ENCODE data around the gene SSC4D.
"Not testable (repeated sequence)": the region's sequence is repeated elsewhere in the genome, so short reads cannot be mapped to it uniquely, and the experiment has no call there.

The SSC4D gene

GRCh38 chr7:76417654-76418310 is 8.3 kb upstream of the SSC4D start:
- not testable (repeated sequence) for DNase-seq

- no peak for DNase-seq
Measured at GRCh38 chr7:76412249-76412648, 2.8 kb upstream of the SSC4D start.

DNA sequence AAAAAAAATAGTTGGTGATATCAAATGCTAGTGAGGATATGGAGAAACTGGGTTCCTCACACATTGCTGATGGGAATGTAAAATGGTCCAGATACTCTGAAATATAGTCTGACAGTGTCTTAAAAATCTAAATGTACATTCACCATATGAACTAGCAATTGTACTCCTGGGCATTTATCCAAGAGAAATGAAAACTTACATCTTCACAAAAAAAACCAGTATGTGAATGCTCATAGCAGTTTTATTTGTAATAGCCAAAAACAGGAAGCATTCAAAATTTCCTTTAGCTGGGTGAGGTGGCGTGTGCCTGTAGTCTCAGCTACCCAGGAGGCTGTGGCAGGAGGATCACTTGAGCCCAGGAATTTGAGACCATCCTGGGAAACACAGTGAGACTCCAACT is 2.1 kb upstream of the SSC4D start:
- DNase-seq = no peak

DNA sequence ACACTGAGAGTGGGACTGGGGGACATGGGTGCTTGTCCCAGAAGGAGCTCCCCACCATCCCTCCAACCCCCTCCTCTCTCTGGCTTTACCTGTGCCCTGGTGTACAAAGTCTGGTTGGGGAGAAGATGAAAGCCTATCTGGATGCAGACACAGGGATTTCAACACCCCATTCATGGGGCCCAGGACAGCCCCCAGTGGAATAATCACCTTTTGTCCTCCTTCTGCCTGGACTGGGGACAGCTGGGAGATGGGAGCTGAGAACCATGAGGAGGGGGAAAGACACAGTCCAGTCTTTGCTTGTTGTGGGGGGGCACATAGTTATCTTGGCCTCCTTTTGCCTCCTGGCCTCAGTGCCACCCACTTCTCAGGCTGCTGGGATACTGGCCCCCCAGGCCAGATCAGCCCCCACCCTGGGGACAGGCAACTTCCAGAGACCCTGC is 1.4 kb downstream of the SSC4D start:
- DNase-seq = no peak

DNA sequence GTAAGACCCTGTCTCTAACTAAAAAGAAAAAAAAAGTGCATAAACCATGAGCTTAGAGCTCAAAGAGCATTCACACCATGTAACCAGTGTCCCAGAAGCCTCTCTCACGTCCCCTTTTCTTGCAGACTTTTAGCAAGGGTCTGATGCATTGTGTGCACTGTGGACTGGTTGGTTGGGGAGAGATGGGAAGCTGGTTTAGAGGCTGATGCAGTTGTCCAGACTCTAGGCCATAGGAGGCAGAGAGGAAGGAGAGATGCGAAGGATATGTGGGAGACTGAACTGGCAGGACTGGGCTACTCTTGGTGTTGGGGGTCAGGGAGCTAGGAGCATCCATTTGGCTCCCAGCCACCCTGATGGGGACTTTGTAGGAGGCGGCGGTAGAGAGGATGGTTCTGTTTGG is 1.8 kb downstream of the SSC4D start:
- DNase-seq = no peak

DNA sequence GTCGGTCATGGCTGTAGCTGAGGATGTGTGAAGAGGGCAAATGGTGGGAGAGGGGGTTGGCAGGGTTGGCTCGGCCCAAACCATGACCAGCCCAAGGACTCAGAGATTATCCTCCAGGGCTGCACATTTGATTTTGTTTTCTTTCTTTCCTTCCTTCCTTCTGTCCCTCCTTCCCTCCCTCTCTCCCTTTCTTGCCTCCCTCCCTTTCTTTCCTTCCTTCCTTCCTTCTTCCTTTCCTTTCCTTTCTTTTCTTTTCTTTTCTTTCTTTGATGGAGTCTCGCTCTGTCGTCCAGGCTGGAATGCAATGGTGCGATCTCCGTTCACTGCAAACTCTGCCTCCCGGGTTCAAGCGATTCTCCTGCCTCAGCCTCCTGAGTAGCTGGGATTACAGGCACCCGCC is 3.8 kb downstream of the SSC4D start:
- DNase-seq = no peak

DNA sequence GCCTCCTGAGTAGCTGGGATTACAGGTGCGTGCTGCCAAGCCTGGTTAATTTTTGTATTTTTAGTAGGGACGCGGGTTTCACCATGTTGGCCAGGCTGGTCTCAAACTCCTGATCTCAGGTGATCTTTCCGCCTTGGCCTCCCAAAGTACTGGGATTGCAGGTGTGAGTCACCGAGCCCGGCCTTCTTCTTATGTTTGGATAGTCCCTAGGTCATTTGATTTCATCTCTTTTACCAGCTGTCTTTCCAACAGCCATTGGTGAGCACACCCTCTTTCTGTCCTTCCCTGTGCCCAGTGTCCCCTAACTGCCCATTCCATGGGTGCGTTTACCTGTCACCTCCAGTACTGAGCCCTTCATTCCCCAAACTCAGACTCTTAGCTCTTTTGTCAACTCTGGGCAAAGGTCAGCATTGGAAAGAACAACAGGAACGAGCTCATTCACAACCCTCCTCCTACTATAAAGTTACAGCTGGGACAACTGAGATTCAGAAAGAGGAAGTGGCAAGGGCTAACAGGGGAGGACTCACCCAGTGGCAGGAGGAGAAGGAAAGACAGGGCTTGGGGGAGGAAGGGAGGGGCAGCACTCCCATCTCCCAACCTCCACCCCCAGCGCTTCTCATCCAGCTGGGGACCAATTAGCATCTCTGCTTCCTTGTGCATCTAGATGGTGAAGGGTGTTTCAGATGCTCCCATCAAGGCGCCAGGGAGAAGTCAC is 5.6 kb downstream of the SSC4D start:
- no peak for DNase-seq

DNA sequence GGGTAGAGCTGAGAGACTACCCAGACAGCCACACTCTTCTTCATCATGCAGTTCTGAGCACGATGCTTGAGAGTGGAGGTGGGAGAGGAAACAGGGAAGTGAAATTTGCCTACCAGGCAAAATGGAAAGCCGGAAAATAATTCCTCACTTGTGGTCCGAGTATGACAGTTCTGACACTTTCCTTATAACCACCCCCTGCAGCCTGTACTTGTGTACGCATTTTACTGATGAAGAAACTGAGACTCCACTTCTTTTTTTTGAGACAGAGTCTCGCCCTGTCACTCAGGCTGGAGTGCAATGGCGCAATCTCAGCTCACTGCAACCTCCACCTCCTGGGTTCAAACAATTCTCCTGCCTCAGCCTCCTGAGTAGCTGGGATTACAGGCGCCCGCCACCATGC is 6.4 kb downstream of the SSC4D start:
- not testable (repeated sequence) for DNase-seq

DNA sequence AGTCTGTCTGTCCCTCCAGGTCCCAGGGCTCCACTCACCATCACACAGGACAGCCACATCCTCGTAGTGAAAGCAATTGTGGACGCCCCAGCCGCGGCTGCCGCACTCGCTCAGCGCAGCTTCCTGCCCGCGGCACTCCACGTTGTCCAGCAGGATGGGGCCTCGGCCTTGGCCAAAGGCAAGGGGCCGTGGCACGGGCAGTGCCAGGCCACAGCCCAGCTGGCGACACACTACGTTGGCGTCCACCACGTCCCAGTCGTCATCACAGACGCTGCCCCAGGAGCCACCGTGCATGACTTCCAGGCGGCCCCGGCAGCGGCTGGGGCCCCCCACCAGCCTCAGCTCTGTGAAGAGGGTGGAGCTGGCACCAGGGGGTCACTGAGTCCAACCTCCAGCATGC is 9.2 kb downstream of the SSC4D start:
- DNase-seq = no peak

- peak; percentile 21 for DNase-seq
Measured at GRCh38 chr7:76397409-76398183, 11.9 kb downstream of the SSC4D start.

DNA sequence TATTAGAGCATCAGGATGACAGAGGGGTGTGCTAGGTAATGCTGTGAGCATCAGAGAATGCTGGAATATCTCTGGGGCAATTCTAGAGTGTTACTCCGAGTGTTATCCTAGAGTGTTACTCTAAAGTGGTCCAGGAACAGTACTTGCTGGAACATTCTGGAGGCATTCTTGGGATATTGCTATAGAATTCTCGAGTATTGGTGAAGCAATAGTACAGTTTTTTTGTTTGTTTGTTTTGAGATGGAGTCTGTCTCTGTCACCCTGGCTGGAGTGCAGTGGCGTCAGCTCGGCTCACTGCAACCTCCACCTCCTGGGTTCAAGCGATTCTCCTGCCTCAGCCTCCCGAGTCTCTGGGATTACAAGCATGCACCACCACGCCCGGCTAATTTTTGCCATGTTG is 12.6 kb downstream of the SSC4D start:
- no peak for DNase-seq

DNA sequence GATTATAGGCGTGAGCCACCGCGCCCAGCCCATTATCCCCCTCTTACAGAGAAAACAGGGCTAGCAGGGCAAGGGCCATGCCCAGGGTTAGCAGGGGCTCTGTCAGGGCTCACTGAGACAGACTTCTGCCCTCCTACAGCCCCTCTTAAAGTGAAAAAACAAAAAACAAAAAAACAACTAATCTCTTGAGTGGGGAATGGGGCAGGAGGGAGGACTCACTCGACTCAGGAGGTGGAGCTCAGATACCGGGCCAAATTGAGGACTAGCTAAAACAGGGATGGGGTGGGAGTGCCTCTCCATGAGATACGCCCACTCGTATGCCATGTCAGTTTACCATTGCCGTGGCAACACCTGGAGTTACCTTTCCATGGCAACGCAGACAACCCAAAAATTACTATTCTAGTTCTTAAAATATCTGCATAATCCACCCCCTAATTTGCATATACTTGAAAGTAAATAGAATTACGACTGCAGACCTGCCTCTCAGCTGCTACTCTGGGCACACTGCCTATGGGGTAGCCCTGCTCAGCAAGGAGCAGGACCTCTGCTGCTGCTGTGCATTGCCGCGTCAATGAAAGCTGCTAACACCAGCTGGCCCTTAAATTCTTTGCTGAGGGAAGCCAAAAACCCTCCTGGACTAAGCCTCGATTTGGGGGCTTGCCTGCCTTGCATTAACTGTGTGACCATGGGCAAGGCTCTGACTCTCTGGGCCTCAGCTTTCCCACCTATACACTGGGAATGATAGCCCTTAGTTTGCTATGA is 13.4 kb downstream of the SSC4D start:
- peak; percentile 8 for DNase-seq

- not testable (repeated sequence) for DNase-seq
Measured at GRCh38 chr7:76395605-76395964, 13.9 kb downstream of the SSC4D start.

DNA sequence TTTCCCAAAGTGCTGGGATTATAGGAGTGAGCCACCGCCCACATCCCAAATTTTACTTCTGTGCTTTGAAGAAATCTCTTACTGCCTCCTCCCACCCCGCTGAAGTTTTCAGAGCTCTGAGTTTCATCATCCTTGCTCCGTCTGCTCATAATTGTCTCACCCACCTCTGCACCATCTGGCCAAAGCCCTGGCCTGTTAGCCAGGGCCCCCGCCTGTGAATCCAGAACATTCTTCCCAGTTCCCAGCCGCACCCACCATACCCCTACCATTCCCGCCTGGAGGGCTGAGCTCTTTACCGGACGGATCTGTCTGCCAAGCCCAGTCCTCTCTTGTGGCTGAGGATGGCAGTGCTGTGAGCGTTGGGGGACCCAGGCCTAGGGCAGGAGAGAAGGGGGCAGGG is 14.5 kb downstream of the SSC4D start:
- DNase-seq = no peak

DNA sequence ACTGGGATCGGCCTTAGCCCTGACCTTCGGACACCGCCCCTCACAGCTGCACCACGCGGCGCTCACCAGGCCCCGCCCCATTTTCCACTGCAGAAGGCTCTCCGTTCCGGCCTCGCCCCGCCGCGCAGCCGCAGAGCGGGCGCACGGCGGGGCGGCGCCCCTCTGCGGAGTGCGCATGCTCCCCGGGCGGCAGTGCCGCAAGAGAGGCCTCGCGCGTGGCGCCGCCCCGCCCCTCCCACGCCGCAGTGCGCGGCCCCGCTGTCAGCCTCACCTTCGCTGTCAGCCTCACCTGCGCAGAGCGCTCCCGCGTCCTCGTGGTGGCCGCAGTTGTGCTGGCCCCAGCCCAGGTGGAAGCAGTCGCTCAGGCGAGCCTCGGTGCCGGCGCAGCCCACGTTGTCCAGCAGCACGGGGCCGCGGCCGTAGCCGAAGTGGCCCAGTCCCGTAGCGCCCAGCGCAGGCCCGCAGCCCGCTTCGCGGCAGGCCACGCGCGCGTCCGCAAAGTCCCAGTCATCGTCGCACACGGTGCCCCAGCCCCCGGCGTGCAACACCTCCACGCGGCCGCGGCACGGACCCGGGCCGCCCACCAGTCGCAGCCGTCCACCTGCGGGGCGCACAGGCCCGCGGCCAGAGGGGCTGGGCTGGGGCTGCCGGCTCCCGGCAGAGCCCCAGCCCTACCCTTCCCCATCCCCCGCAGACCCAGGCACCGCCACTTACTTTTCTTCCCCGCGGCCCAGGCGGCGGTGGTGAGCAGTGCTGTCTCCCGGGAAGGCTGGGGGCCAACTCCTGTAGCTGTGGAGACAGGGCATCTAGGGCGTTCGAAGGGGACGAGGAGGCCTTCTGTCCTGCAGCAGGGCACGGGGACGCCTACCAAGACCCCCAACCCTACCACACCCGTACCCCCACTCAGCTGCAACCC is 16.1 kb downstream of the SSC4D start:
- peak; percentile 74 for DNase-seq

DNA sequence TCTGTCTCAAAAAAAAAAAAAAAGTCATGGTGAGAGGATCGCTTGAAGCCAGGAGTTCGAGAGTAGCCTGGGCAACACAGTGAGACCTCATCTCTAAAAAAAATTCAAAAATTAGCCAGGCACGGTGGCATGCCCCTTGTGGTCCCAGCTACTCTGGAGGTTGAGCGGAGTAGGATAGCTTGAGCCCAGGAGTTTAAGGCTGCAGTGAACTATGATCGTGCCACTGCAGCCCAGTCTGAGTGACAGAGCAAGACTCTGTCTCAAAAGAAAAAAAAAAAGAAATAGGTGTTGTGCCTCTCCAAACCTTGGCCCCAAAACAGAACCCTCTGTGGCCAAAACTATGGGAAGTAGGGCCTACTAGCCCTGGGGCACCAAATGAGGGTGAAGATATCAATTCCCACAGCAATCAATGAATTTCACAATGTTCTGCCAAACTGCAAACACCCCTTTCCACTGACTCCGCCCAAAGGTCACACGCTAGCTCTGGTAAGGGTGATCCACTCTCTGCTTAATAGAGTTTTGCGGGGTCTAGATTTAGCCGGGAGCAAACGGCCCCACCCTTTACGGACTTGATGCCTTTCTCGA is 16.9 kb downstream of the SSC4D start:
- no peak for DNase-seq

DNA sequence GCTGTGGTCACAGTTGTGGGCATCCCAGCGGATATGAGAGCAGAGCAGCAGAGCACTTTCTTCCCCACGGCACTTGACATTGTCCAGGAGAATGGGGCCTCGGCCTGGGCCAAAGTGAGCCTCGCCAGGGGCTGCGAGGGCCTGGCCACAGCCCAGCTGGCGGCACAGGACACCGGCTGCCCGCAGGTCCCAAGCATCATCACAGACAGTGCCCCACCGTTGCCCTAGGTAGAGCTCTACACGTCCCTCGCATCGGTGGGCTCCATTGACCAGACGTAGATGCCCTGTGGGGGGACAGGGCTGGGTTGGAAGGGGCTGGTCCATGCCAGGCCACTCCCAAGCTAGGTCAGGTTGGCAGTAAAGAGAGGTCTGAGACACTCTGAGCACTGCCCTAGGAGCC is 19.4 kb downstream of the SSC4D start:
- no peak for DNase-seq

DNA sequence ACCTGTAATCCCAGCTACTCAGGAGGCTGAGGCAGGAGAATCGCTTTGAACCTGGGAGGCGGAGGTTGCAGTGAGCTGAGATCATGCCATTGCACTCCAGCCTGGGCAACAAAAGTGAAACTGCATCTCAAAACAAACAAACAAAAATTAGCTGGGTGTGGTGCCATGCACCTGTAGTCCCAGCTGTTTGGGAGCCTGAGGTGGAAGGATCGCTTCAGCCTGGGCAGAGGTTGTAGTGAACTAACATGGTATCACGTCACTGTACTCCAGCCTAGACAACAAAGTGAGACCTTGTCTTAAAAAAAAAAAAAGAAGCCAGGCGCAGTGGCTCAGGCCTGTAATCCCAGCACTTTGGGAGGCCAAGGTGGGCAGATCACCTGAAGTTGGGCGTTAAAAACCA is 21.7 kb downstream of the SSC4D start:
- DNase-seq = not testable (repeated sequence)

GRCh38 chr7:76386691-76387260 is 22.7 kb downstream of the SSC4D start:
- no peak for DNase-seq

DNA sequence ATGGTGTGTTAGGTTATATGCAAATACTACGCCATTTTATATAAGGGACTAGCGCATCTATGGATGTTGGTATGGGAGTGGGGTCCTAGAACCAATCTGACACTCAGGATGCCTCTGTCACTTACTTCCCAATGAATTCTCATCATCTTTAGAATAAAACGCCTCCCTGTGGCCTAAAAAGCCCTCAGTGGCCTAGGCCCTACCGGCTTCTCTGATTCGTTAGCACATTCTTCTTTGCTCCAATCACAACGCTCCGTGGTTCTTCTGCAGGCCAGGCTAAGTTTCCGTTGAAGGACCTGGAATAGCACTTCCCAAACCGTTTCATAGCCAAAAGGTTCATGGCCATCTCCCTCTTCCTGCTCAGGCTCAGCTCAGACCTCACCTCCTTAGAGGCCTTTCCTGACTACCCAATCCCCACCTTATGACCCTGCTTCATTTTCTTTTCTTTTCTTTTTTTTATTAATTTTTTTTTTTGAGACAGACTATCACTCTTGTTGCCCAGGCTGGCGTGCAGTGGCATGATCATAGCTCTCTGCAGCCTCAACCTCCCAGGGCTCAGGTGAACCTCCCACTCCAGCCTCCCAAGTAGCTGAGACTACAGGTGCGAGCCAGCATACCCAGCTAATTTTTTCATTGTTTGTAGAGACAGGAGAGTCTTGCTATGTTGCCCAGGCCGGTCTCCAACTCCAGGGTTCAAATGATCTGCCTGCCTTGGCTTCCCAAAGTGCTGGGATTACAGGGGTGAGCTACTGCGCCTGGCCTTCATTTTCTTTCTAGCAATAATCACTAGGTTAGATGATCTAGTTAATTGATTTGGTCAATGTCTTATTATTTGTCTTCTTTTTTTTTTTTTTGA is 26.2 kb downstream of the SSC4D start:
- no peak for DNase-seq

All from NCI-H2029 (cell line).